A549 (cell line): ENCODE data around the gene CHM. TPM values are rescaled to one million over a fixed set of nuclear protein-coding genes. Genes with fewer than 3 reads are reported as not detected.
"Not testable (repeated sequence)": the region's sequence is repeated elsewhere in the genome, so short reads cannot be mapped to it uniquely, and the experiment has no call there.

ENCODE experiments used
- ATAC-seq, 2 experiments: fragments of 200-7000 bp in 1 of 2; fragments of >200 bp in 1 of 2; cut with Nextera tagmentation in 1 of 2; cut with Tn5 transposase in 1 of 2; 3 replicates each; pipeline versions ENCODE4 v1.8.0 to v1.9.1; 2018 to 2020; ENCODE audit warnings: mild to moderate bottlenecking in 1 of 2, moderate library complexity in 1 of 2
- CTCF ChIA-PET: fragments of 300-600 bp; sonication (Branson Sonifier 250); formaldehyde crosslinking; extraction: SDS; loops from one replicate; lab custom pipeline; 2021; ENCODE audit warnings: antibody characterized with exemption, inconsistent platforms; lab: Yijun Ruan, JAX
- POLR2A ChIA-PET: fragments of 350-600 bp; formaldehyde crosslinking; extraction: SDS; loops from one replicate; lab custom pipeline; 2021; ENCODE audit warnings: antibody characterized with exemption, inconsistent platforms; lab: Yijun Ruan, JAX
- DNase-seq, 2 experiments: peaks; one replicate each; pipeline versions ENCODE4 v3.0.0 to v3.0.0-alpha.2; 2011 to 2016; ENCODE audit warnings: low read depth in 1 of 2, low spot score in 1 of 2
- FAIRE-seq: peaks from 2 replicates; lab custom pipeline; 2011; peaks lifted over from hg19 to GRCh38; lab: Jason Lieb, UNC
- H3K27ac ChIP-seq, 2 experiments: fragments of >200 bp; sonication (Bioruptor Twin); formaldehyde crosslinking; 3 replicates each; pipeline ENCODE4 v1.5.1; 2016 to 2017
- H3K4me1 ChIP-seq: fragments of >200 bp; sonication (Bioruptor Twin); formaldehyde crosslinking; 3 replicates; pipeline ENCODE4 v1.6.1; 2016
- H3K4me2 ChIP-seq: fragments of >200 bp; sonication (Bioruptor Twin); formaldehyde crosslinking; 3 replicates; pipeline ENCODE4 v1.6.1; 2016
- H3K4me3 ChIP-seq: fragments of >200 bp; sonication (Bioruptor Twin); formaldehyde crosslinking; 3 replicates; pipeline ENCODE4 v1.5.1; 2016
- H3K9me3 ChIP-seq: fragments of >200 bp; sonication (Bioruptor Twin); formaldehyde crosslinking; 3 replicates; pipeline ENCODE4 v1.6.1; 2016
- CHD2 ChIP-seq: fragments of 150-350 bp; IDR thresholded peaks from 2 replicates; pipeline ENCODE4 v1.6.1; 2014; ENCODE audit warnings: low read length; ENCODE audit not compliant: partially characterized antibody
- EHMT2 ChIP-seq: fragments of 200-600 bp; sonication (generic); IDR thresholded peaks from 2 replicates; pipeline ENCODE4 v1.6.1; 2016; ENCODE audit warnings: antibody characterized with exemption, low read depth, mild to moderate bottlenecking, moderate library complexity
- EP300 ChIP-seq, 2 experiments: fragments of >200 bp; sonication (Bioruptor Twin); formaldehyde crosslinking; IDR thresholded peaks; 2 replicates in 1 of 2; 3 replicates in 1 of 2; pipeline ENCODE4 v1.6.1; 2016 to 2017
- ESRRA ChIP-seq: fragments of 150-350 bp; IDR thresholded peaks from 2 replicates; pipeline ENCODE4 v1.6.1; 2014; ENCODE audit warnings: mild to moderate bottlenecking, low read length, borderline replicate concordance
- FOSB ChIP-seq: fragments of 250-450 bp; sonication (Bioruptor Pico); IDR thresholded peaks from 2 replicates; pipeline ENCODE4 v1.5.0; 2020; ENCODE audit warnings: mild to moderate bottlenecking, moderate library complexity
- FOSL2 ChIP-seq, 2 experiments: fragments of 450-650 bp in 1 of 2; fragments of >200 bp in 1 of 2; sonication (Bioruptor Twin) in 1 of 2; formaldehyde crosslinking; IDR thresholded peaks; 2 replicates each; pipeline versions ENCODE4 v1.5.0 to v1.6.1; 2016 to 2020; ENCODE audit warnings: mild to moderate bottlenecking in 1 of 2, moderate library complexity in 1 of 2
- GATA3 ChIP-seq: IDR thresholded peaks from 2 replicates; pipeline ENCODE4 v1.6.1; 2012; ENCODE audit warnings: borderline replicate concordance
- HDAC2 ChIP-seq: fragments of 200-600 bp; sonication (generic); IDR thresholded peaks from 2 replicates; pipeline ENCODE4 v1.6.1; 2016
- HEYL ChIP-seq: fragments of 250-450 bp; sonication (Bioruptor Pico); IDR thresholded peaks from 2 replicates; pipeline ENCODE4 v1.8.0; 2021; ENCODE audit warnings: mild to moderate bottlenecking, moderate library complexity
- HOXA7 ChIP-seq: fragments of 250-450 bp; sonication (Bioruptor Pico); IDR thresholded peaks from 2 replicates; pipeline ENCODE4 v1.5.0; 2020; ENCODE audit warnings: mild to moderate bottlenecking, moderate library complexity
- HOXB13 ChIP-seq: fragments of 250-450 bp; sonication (Bioruptor Pico); IDR thresholded peaks from 2 replicates; pipeline ENCODE4 v1.5.0; 2020; ENCODE audit warnings: low read depth, mild to moderate bottlenecking, moderate library complexity
- HOXB5 ChIP-seq: fragments of 250-450 bp; sonication (Bioruptor Pico); IDR thresholded peaks from 2 replicates; pipeline ENCODE4 v1.5.0; 2020; ENCODE audit warnings: mild to moderate bottlenecking, moderate library complexity
- JUN ChIP-seq, 2 experiments: fragments of >200 bp; sonication (Bioruptor Twin); formaldehyde crosslinking; IDR thresholded peaks; 2 replicates in 1 of 2; 3 replicates in 1 of 2; pipeline ENCODE4 v1.6.1; 2016 to 2017
- KDM5A ChIP-seq: fragments of 200-600 bp; sonication (generic); IDR thresholded peaks from 2 replicates; pipeline ENCODE4 v1.6.1; 2016; ENCODE audit warnings: antibody characterized with exemption, mild to moderate bottlenecking
- MAZ ChIP-seq: fragments of 150-350 bp; IDR thresholded peaks from 2 replicates; pipeline ENCODE4 v1.6.1; 2014; ENCODE audit warnings: antibody characterized with exemption, low read depth, low read length, borderline replicate concordance
- MYC ChIP-seq: IDR thresholded peaks from 2 replicates; pipeline ENCODE4 v1.6.1; 2012; ENCODE audit warnings: mild to moderate bottlenecking, inconsistent platforms, low read length, improper control_type of control experiment, borderline replicate concordance
- POLR2A ChIP-seq: IDR thresholded peaks from 2 replicates; pipeline ENCODE4 v1.6.1; 2012; ENCODE audit warnings: mild to moderate bottlenecking, low read length
- POLR2AphosphoS2 ChIP-seq: conservative IDR thresholded peaks from 2 replicates; pipeline ENCODE4 v1.6.1; 2012; ENCODE audit warnings: low read length, improper control_type of control experiment, inconsistent platforms
- RCOR1 ChIP-seq: fragments of 150-350 bp; IDR thresholded peaks from 2 replicates; pipeline ENCODE4 v1.6.1; 2014; ENCODE audit warnings: antibody characterized with exemption, low read length, low read depth
- RNF2 ChIP-seq: fragments of 200-600 bp; sonication (generic); IDR thresholded peaks from 2 replicates; pipeline ENCODE4 v1.6.1; 2016; ENCODE audit warnings: low read depth, mild to moderate bottlenecking, antibody characterized with exemption, moderate library complexity, borderline replicate concordance
- TP53 ChIP-seq: fragments of 250-450 bp; sonication (Bioruptor Pico); IDR thresholded peaks from 2 replicates; pipeline ENCODE4 v1.5.0; 2021; ENCODE audit warnings: mild to moderate bottlenecking, moderate library complexity
- ZSCAN20 ChIP-seq: fragments of 250-450 bp; sonication (Bioruptor Pico); IDR thresholded peaks from 2 replicates; pipeline ENCODE4 v1.8.0; 2022; ENCODE audit warnings: mild to moderate bottlenecking, moderate library complexity
- WGBS: methylation state at CpG from one replicate; pipeline ENCODE4 v1.1.6; 2017; ENCODE audit errors: missing lambda C conversion rate; 5-methylcytosine and 5-hydroxymethylcytosine counted together
- polyA plus RNA-seq, 4 experiments: library from polyadenylated mRNA; depleted of rRNA in 3 of 4; stranded (reverse); fragments of >200 nt; fragmentation: RNase III in 1 of 4; extraction: RNeasy Plus Mini Kit Qiagen cat#74134 plus additional on column Dnase treatment in 1 of 4; gene quantifications; 2 replicates in 3 of 4; 3 replicates in 1 of 4; pipeline ENCODE4 v1.2.3, GENCODE V29; 2011 to 2017
- TF ChIP-seq, protein P1 (sequence below): fragments of >200 bp; sonication (Bioruptor Twin); formaldehyde crosslinking; IDR thresholded peaks from 2 replicates; pipeline ENCODE4 v1.6.1; 2016
- TF ChIP-seq, protein P2 (sequence below): fragments of 450-650 bp; IDR thresholded peaks from 2 replicates; pipeline ENCODE4 v1.6.1; 2014; ENCODE audit warnings: antibody characterized with exemption
- TF ChIP-seq, protein P3 (sequence below): IDR thresholded peaks from 2 replicates; pipeline ENCODE4 v1.6.1; 2012

CHM gene
- polyA plus RNA-seq, 2 of the 4 experiments (the other 2 are of a cell fraction) = 13.9 to 23.7 TPM

DNA sequence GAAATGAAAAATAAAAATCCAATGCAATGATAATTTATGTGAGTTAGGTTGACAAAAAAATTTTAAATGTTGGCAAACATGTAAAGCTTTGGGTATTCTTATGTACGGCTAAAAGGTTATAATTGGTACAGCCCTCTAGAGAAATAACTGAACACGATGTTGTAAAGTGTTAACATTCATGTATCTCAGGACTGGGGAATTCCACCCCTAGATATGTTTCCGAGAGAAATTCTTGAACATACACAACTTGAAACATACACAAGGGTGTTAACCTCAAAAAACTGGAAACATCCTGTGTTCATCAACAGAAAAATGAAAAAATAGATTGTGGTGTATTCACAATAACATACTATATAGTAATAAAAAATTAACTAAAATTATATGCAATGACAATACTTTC lies 91.8 kb downstream of the CHM start:
- no peaks in the 10 kb centered on the region for H3K4me1 ChIP-seq
- ChIA-PET POLR2A (no interaction called here), CTCF (no interaction called here)
- DNase-seq (no peak), ATAC-seq (no peak), FAIRE-seq (no peak)
- H3K27ac ChIP-seq = no peak overlapping the region
- TF ChIP-seq MAZ (no peak), KDM5A (no peak), GATA3 (no peak), EP300 (IDR thresholded peaks at IDR 0.05) (no peak), RCOR1 (no peak), CHD2 (no peak), MYC (no peak), TP53 (CRISPR knock-in tag) (no peak)
- WGBS = 65% methylated on average over 3 of the region's 3 CpGs
- no peak overlapping the region for H3K4me2 ChIP-seq
- H3K4me3 ChIP-seq = no peak overlapping the region
- 0 out of 3 replicates have a peak, but pooled peaks cover 3% of the 10 kb centered on the region for H3K9me3 ChIP-seq

DNA sequence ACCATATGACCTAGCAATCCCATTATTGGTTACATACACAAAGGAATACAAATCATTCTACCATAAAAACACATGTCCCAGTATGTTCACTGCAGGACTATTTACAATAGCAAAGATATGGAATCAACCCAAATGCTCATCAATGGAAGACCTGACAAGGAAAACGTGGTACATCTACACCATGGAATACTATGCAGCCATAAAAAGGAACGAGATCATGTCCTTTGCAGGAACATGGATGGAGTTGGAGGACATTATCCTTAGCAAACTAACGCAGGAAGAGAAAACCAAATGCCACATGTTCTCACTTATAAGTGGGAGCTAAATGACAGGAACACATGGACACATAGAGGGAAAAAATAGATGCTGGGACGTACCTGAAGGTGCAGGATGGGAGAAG lies 102.6 kb downstream of the CHM start:
- DNase-seq, H3K4me2 ChIP-seq, H3K4me1 ChIP-seq, ATAC-seq, POLR2A ChIA-PET, H3K4me3 ChIP-seq, CTCF ChIA-PET, H3K27ac ChIP-seq, H3K9me3 ChIP-seq: not testable (repeated sequence)
- WGBS = 65% methylated on average over 4 of the region's 4 CpGs
- FAIRE-seq = peak; percentile 84

DNA sequence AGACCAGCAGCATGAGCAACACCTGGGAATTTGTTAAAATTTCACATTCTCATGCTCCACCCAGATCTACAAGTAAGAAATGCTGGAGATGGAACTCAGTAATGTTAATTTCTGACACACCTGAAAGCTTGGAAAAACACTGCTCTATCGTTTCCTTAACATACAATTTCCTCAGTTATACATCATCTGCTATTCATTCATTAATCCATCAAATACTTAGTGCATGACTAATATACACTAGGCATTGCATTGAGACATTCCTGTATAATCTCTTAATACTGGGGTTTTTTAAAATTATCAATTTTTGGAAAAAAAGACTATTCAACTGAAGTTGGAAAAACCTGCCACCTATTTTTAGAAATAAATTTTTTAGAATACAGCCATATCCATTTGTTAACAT lies 106.1 kb downstream of the CHM start:
- ATAC-seq = no peak
- CTCF ChIA-PET = no interaction called here
- Histone ChIP-seq H3K9me3 (no peaks in the 10 kb centered on the region), H3K4me1 (no peaks in the 10 kb centered on the region), H3K27ac (no peak overlapping the region), H3K4me3 (no peak overlapping the region), H3K4me2 (no peak overlapping the region)
- FAIRE-seq = no peak
- 62% methylated on average over 1 of the region's 1 CpG for WGBS
- POLR2A ChIA-PET = no interaction called here
- TF ChIP-seq, protein P1, sequence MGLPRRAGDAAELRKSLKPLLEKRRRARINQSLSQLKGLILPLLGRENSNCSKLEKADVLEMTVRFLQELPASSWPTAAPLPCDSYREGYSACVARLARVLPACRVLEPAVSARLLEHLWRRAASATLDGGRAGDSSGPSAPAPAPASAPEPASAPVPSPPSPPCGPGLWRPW = no peak
- no peak for TF ChIP-seq HOXB5 (CRISPR knock-in tag)
- TF ChIP-seq HEYL (CRISPR knock-in tag) = no peak
- DNase-seq = no peak

DNA sequence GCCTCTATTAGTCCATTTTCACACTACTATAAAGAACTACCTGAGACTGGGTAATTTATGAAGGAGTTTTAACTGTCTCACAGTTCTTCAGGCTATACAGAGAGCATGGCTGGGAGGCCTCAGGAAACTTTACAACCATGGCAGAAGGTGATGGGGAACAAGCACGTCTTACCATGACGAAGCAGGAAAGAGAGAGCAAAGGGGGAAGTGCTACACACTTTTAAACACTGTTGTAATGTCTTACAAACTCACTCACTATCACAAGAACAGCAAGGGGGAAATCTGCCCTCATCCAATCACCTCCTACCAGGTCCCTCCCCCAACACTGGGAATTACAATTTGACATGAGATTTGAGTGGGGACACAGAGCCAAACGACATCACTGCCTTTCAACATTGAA lies 107.4 kb downstream of the CHM start:
- DNase-seq, H3K27ac ChIP-seq, POLR2A ChIA-PET, ATAC-seq, CTCF ChIA-PET, H3K9me3 ChIP-seq, H3K4me3 ChIP-seq, H3K4me1 ChIP-seq, H3K4me2 ChIP-seq, FAIRE-seq: not testable (repeated sequence)
- WGBS = 93% methylated on average over 3 of the region's 3 CpGs

DNA sequence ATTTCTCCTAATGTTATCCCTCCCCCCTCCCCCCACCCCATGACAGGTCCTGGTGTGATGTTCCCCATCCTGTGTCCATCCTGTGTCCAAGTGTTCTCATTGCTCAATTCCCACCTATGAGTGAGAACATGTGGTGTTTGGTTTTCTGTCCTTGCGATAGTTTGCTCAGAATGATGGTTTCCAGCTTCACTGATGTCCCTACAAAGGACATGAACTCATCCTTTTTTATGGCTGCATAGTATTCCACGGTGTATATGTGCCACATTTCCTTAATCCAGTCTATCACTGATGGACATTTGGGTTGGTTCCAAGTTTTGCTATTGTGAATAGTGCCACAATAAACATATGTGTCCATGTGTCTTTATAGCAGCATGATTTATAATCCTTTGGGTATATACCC lies 113.0 kb downstream of the CHM start:
- H3K4me3 ChIP-seq, H3K9me3 ChIP-seq, H3K4me2 ChIP-seq, DNase-seq, FAIRE-seq, ATAC-seq, H3K27ac ChIP-seq, H3K4me1 ChIP-seq, CTCF ChIA-PET, POLR2A ChIA-PET: not testable (repeated sequence)
- WGBS = 94% methylated on average over 2 of the region's 2 CpGs

DNA sequence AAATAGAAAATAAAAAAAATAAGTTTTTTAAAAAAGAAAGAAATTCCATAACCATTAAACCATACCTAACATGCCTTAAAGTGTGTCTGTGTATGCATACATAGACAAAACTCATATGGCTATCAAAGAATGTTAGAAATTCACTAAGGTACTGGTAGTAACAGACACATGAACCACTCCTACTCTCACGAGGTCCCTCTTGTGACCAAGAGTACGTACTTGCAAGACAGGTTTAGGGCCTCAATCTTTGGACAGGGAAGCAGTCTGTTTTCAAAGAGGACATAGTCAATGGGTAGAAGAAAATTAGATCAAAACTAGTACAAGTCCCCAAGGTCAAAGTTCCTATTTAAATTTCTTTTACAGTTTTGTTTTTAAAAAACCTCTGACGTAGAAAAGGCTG lies 117.3 kb downstream of the CHM start:
- no peaks in the 10 kb centered on the region for H3K4me1 ChIP-seq
- H3K9me3 ChIP-seq = no peaks in the 10 kb centered on the region
- no peak for ATAC-seq
- no peak overlapping the region for H3K4me3 ChIP-seq
- ChIA-PET CTCF (no interaction called here), POLR2A (no interaction called here)
- H3K4me2 ChIP-seq = no peak overlapping the region
- no peak for DNase-seq
- peak; percentile 78 for FAIRE-seq
- H3K27ac ChIP-seq = no peak overlapping the region
- 81% methylated on average over 3 of the region's 3 CpGs for WGBS
- no peak for TF ChIP-seq ZSCAN20
- TF ChIP-seq POLR2A = no peak
- TF ChIP-seq, protein P1 = no peak
- no peak for TF ChIP-seq FOSB (CRISPR knock-in tag)
- no peak for TF ChIP-seq HOXB13
- no peak for TF ChIP-seq HDAC2
- TF ChIP-seq, protein P2, sequence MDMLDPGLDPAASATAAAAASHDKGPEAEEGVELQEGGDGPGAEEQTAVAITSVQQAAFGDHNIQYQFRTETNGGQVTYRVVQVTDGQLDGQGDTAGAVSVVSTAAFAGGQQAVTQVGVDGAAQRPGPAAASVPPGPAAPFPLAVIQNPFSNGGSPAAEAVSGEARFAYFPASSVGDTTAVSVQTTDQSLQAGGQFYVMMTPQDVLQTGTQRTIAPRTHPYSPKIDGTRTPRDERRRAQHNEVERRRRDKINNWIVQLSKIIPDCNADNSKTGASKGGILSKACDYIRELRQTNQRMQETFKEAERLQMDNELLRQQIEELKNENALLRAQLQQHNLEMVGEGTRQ = no peak
- TF ChIP-seq, protein P3, sequence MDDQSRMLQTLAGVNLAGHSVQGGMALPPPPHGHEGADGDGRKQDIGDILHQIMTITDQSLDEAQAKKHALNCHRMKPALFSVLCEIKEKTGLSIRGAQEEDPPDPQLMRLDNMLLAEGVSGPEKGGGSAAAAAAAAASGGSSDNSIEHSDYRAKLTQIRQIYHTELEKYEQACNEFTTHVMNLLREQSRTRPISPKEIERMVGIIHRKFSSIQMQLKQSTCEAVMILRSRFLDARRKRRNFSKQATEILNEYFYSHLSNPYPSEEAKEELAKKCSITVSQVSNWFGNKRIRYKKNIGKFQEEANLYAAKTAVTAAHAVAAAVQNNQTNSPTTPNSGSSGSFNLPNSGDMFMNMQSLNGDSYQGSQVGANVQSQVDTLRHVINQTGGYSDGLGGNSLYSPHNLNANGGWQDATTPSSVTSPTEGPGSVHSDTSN = no peak
- TF ChIP-seq POLR2AphosphoS2 = no peak
- no peak for TF ChIP-seq HOXA7 (CRISPR knock-in tag)
- TF ChIP-seq ESRRA = no peak
- no peak for TF ChIP-seq RCOR1
- TF ChIP-seq JUN (IDR thresholded peaks at IDR 0.05) = no peak
- no peak for TF ChIP-seq EHMT2
- TF ChIP-seq EP300 (IDR thresholded peaks at IDR 0.05) = no peak
- TF ChIP-seq FOSL2 (IDR thresholded peaks at IDR 0.05) = no peak
- TF ChIP-seq FOSL2 (CRISPR knock-in tag; IDR thresholded peaks at IDR 0.05) = no peak
- TF ChIP-seq RNF2 = no peak
